ENCODE measurements around the gene KCNQ5.

The KCNQ5 gene

GRCh38 chr6:72689107-72689954 is 67.5 kb downstream of the KCNQ5 start:
- no peak for DNase-seq

GRCh38 chr6:72691249-72691648 is 69.4 kb downstream of the KCNQ5 start:
- no peak for DNase-seq

- no peak for DNase-seq
These were observed 74.2 kb downstream of the KCNQ5 start for GRCh38 chr6:72696055-72696454.

GRCh38 chr6:72699159-72699558 is 77.3 kb downstream of the KCNQ5 start:
- DNase-seq, result no peak

GRCh38 chr6:72702421-72702820 is 80.6 kb downstream of the KCNQ5 start:
- no peak for DNase-seq

GRCh38 chr6:72703093-72703492 is 81.2 kb downstream of the KCNQ5 start:
- DNase-seq, result no peak

GRCh38 chr6:72704979-72705378 is 83.1 kb downstream of the KCNQ5 start:
- no peak for DNase-seq

GRCh38 chr6:72709431-72709830 is 87.6 kb downstream of the KCNQ5 start:
- no peak for DNase-seq

- no peak for DNase-seq
These were observed 89.9 kb downstream of the KCNQ5 start for GRCh38 chr6:72711731-72712130.

GRCh38 chr6:72712910-72713309 is 91.0 kb downstream of the KCNQ5 start:
- no peak for DNase-seq

GRCh38 chr6:72715119-72715518 is 93.3 kb downstream of the KCNQ5 start:
- DNase-seq, result no peak

- DNase-seq, result no peak
These were observed 95.1 kb downstream of the KCNQ5 start for GRCh38 chr6:72716916-72717315.

- no peak for DNase-seq
These were observed 98.6 kb downstream of the KCNQ5 start for GRCh38 chr6:72720464-72720863.

- DNase-seq, result no peak
These were observed 99.5 kb downstream of the KCNQ5 start for GRCh38 chr6:72721346-72721745.

- no peak for DNase-seq
These were observed 102.7 kb downstream of the KCNQ5 start for GRCh38 chr6:72724545-72724944.

- DNase-seq, result no peak
These were observed 107.0 kb downstream of the KCNQ5 start for GRCh38 chr6:72728706-72729343.

GRCh38 chr6:72733045-72733444 is 111.2 kb downstream of the KCNQ5 start:
- no peak for DNase-seq

GRCh38 chr6:72738091-72738490 is 116.2 kb downstream of the KCNQ5 start:
- no peak for DNase-seq

GRCh38 chr6:72739368-72739779 is 117.5 kb downstream of the KCNQ5 start:
- no peak for DNase-seq

GRCh38 chr6:72740135-72740534 is 118.3 kb downstream of the KCNQ5 start:
- DNase-seq, result no peak

- no peak for DNase-seq
These were observed 119.2 kb downstream of the KCNQ5 start for GRCh38 chr6:72741083-72741482.

- no peak for DNase-seq
These were observed 120.3 kb downstream of the KCNQ5 start for GRCh38 chr6:72742001-72742673.

GRCh38 chr6:72746276-72746675 is 124.4 kb downstream of the KCNQ5 start:
- no peak for DNase-seq

- peak; percentile 53 for DNase-seq
These were observed 126.9 kb downstream of the KCNQ5 start for GRCh38 chr6:72748759-72749158.
